ENCODE results near the gene OVOL3.

DNA sequence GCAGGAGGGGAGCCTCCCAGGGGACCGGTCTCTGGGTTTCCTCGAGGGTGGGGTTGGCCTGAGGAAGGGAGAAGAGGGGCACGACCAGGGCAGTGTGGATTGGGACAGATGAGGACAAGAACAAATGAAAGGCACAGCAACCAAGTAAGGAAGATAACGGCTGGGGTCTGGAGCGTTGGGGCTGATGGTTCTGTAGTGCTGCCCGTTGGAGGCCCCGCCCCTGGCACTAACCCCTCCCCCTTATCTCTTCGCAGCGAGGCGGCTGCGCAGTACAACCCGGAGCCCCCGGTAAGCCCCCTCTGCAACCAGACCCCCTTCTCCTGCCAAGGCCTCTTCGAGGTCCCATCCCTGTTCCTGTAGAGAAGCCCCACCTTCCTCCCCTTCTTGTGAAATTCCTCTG, 31.1 kb downstream of the OVOL3 start:
- TF ChIP-seq, protein P1, sequence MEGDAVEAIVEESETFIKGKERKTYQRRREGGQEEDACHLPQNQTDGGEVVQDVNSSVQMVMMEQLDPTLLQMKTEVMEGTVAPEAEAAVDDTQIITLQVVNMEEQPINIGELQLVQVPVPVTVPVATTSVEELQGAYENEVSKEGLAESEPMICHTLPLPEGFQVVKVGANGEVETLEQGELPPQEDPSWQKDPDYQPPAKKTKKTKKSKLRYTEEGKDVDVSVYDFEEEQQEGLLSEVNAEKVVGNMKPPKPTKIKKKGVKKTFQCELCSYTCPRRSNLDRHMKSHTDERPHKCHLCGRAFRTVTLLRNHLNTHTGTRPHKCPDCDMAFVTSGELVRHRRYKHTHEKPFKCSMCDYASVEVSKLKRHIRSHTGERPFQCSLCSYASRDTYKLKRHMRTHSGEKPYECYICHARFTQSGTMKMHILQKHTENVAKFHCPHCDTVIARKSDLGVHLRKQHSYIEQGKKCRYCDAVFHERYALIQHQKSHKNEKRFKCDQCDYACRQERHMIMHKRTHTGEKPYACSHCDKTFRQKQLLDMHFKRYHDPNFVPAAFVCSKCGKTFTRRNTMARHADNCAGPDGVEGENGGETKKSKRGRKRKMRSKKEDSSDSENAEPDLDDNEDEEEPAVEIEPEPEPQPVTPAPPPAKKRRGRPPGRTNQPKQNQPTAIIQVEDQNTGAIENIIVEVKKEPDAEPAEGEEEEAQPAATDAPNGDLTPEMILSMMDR (IDR thresholded peaks at IDR 0.05): no peak
- no peak for TF ChIP-seq POLR2A (IDR thresholded peaks at IDR 0.05)
- TF ChIP-seq POLR2AphosphoS5 (IDR thresholded peaks at IDR 0.05): no peak

Measured in prostate gland (tissue), 2 donors.